Right lobe of liver (tissue), 6 donors: Measurements from ENCODE around the gene DDX24. TPM values are rescaled to one million over a fixed set of nuclear protein-coding genes. Genes with fewer than 3 reads are reported as not detected.

Experiments
- ATAC-seq, 4 donors: fragments of 200-7000 bp; cut with Tn5 transposase; one replicate each; pipeline ENCODE4 v1.9.1; 2020; ENCODE audit warnings: mild to moderate bottlenecking in 4 of 4, moderate library complexity in 4 of 4
- DNase-seq, 3 donors: peaks; one replicate each; pipeline ENCODE4 v3.0.0-alpha.2; 2020
- H3K27ac ChIP-seq, 3 donors: fragments of 200-600 bp; one replicate each; pipeline ENCODE4 v1.8.0; 2022
- H3K27me3 ChIP-seq, 2 donors: fragments of 200-600 bp; one replicate each; pipeline ENCODE4 v1.8.0; 2022
- H3K36me3 ChIP-seq, 4 donors: fragments of 200-600 bp; sonication (generic) in 1 of 4; one replicate each; pipeline versions ENCODE4 v1.5.1 to v1.8.0; 2017 to 2022; ENCODE audit warnings: control low read depth in 1 of 4
- H3K4me1 ChIP-seq, 4 donors: fragments of 200-600 bp; sonication (generic) in 1 of 4; one replicate each; pipeline versions ENCODE4 v1.5.1 to v1.8.0; 2017 to 2022; ENCODE audit warnings: control low read depth in 1 of 4
- H3K4me3 ChIP-seq, 3 donors: fragments of 200-600 bp; one replicate each; pipeline ENCODE4 v1.8.0; 2022
- H3K9me3 ChIP-seq, 4 donors: fragments of 200-600 bp; sonication (generic) in 1 of 4; one replicate each; pipeline versions ENCODE4 v1.5.1 to v1.8.0; 2017 to 2022; ENCODE audit warnings: control low read depth in 1 of 4
- CTCF ChIP-seq, 4 donors: fragments of 200-600 bp in 3 of 4; fragments of 450-650 bp in 1 of 4; IDR thresholded peaks; one replicate each; pipeline versions ENCODE4 v1.5.1 to v1.8.0; 2016 to 2022; ENCODE audit warnings: antibody characterized with exemption in 4 of 4, mild to moderate bottlenecking in 2 of 4
- POLR2A ChIP-seq: fragments of 450-650 bp; IDR thresholded peaks from one replicate; pipeline ENCODE4 v1.6.1; 2017; ENCODE audit warnings: antibody characterized with exemption, mild to moderate bottlenecking
- WGBS: methylation state at CpG from one replicate; pipeline ENCODE4 v1.1.6; 2018; ENCODE audit warnings: low coverage, low lambda C conversion rate; ENCODE audit not compliant: insufficient coverage; ENCODE audit errors: missing lambda C conversion rate; 5-methylcytosine and 5-hydroxymethylcytosine counted together
- intact Hi-C, 2 donors: fragments of 100-400 bp; cut with DNase I; formaldehyde crosslinking; loops; one replicate each; pipeline versions ENCODE4 v1.11.2 to v1.14.1; 2022
- total RNA-seq, 6 experiments: library from RNA; depleted of rRNA in 2 of 6; stranded (reverse); fragments of >200 nt in 2 of 6; fragmentation: NEBNext Ultra II Directional in 3 of 6; extraction: Animal tissue kit (Norgen Biotek cat#: 25700) in 3 of 6; gene quantifications; one replicate each; pipeline versions ENCODE4 v1.1.0 to v1.2.4, GENCODE V29; 2016 to 2023
- donor health status: DM: no; HTN: yes; CAD: no.
- donor health status: DM: no; HTN: no; CAD: no.
- donor health status: DM: no; HTN: no; CAD: no.
- donor health status: DM: no; HTN: yes; CAD: no.
- donor health status: DM: no; HTN: yes; CAD: no.

The DDX24 gene
- total RNA-seq, 6 experiments from 2014 or later, result 47.8 to 74.0 (median 63.6) TPM

GRCh38 chr14:94050231-94050880 lies 30.6 kb downstream of the DDX24 start:
- 77% methylated on average over 5 of the region's 6 CpGs for WGBS
- no peak overlapping the region for H3K4me3 ChIP-seq
- no peaks in the 10 kb centered on the region for H3K9me3 ChIP-seq
- H3K27me3 ChIP-seq, result no peaks in the 10 kb centered on the region
- H3K36me3 ChIP-seq, result peaks cover 0 to 80% (median 36%) of the 10 kb centered on the region in 4 donors
- ATAC-seq (peak; percentile 63 to 87 (median 78)), DNase-seq (peak; percentile 83 to 84 (median 83))
- intact Hi-C loops, result no loop called here
- peaks cover 0 to 14% (median 2%) of the 10 kb centered on the region in 4 donors for H3K4me1 ChIP-seq
- no peak overlapping the region for H3K27ac ChIP-seq
- TF ChIP-seq POLR2A (no peak), CTCF (IDR thresholded peaks at IDR 0.05) (no peak)

- Histone ChIP-seq H3K27me3 (no peaks in the 10 kb centered on the region), H3K9me3 (no peaks in the 10 kb centered on the region), H3K36me3 (peaks cover 0 to 72% (median 31%) of the 10 kb centered on the region in 4 donors), H3K4me1 (peaks cover 0 to 14% (median 2%) of the 10 kb centered on the region in 4 donors), H3K27ac (no peak overlapping the region), H3K4me3 (no peak overlapping the region)
- intact Hi-C loops, result loop anchor here (10.0 kb wide), 1 partner anchor 75 kb away; the partner anchor contains the start of gene IFI27L2 (in 2 of the 2)
- no peak for ATAC-seq
- DNase-seq, result peak in 1 of 3 donors; percentile 12
- TF ChIP-seq CTCF (IDR thresholded peaks at IDR 0.05) (no peak), POLR2A (no peak)
- 100% methylated on average over 1 of the region's 2 CpGs for WGBS
Measured at GRCh38 chr14:94049625-94050023, 31.4 kb downstream of the DDX24 start.

- ATAC-seq (no peak), DNase-seq (peak in 1 of 3 donors; percentile 44)
- Histone ChIP-seq H3K9me3 (no peaks in the 10 kb centered on the region), H3K27me3 (no peaks in the 10 kb centered on the region), H3K4me1 (peaks cover 0 to 14% (median 2%) of the 10 kb centered on the region in 4 donors), H3K36me3 (peaks cover 0 to 66% (median 26%) of the 10 kb centered on the region in 4 donors), H3K4me3 (no peak overlapping the region), H3K27ac (no peak overlapping the region)
- intact Hi-C loops, result loop anchor here (10.0 kb wide), 1 partner anchor 76 kb away; the partner anchor contains the start of gene IFI27L2 (in 2 of the 2)
- TF ChIP-seq CTCF (IDR thresholded peaks at IDR 0.05) (no peak), POLR2A (no peak)
- WGBS, result 85% methylated on average over 3 of the region's 10 CpGs
Measured at GRCh38 chr14:94048691-94049624, 32.0 kb downstream of the DDX24 start.

GRCh38 chr14:94047581-94047980 lies 33.4 kb downstream of the DDX24 start:
- 80% methylated on average over 1 of the region's 3 CpGs for WGBS
- H3K27ac ChIP-seq, result no peak overlapping the region
- TF ChIP-seq POLR2A, result no peak
- TF ChIP-seq CTCF (IDR thresholded peaks at IDR 0.05), result no peak
- peaks cover 0 to 57% (median 24%) of the 10 kb centered on the region in 4 donors for H3K36me3 ChIP-seq
- no peak for ATAC-seq
- no peaks in the 10 kb centered on the region for H3K27me3 ChIP-seq
- DNase-seq, result peak in 1 of 3 donors; percentile 18
- H3K4me3 ChIP-seq, result no peak overlapping the region
- H3K4me1 ChIP-seq, result peaks cover 0 to 14% (median 2%) of the 10 kb centered on the region in 4 donors
- H3K9me3 ChIP-seq, result no peaks in the 10 kb centered on the region
- intact Hi-C loops, result loop anchor here (10.0 kb wide), 1 partner anchor 77 kb away; the partner anchor contains the start of gene IFI27L2 (in 2 of the 2)
